Measurements from ENCODE around the gene DOCK3.
"Not testable (repeated sequence)": the region's sequence is repeated elsewhere in the genome, so short reads cannot be mapped to it uniquely, and the experiment has no call there.

Gene DOCK3

GRCh38 chr3:50734985-50735384, 60.3 kb downstream of the DOCK3 start:
- in situ Hi-C loops (cut with HindIII; ENCODE audit: low pct_unique_long_range_greater_than_20kb, low sequenced_read_pairs): no loop called here
- no peak for TF ChIP-seq JUND (IDR thresholded peaks at IDR 0.05; ENCODE audit: low read depth)

GRCh38 chr3:50737193-50737905, 62.6 kb downstream of the DOCK3 start:
- in situ Hi-C loops (cut with HindIII; ENCODE audit: low pct_unique_long_range_greater_than_20kb, low sequenced_read_pairs): no loop called here
- no peak for DNase-seq (ENCODE audit: low read depth in 1 of 2, low spot score in 1 of 2)
- TF ChIP-seq JUND (IDR thresholded peaks at IDR 0.05; ENCODE audit: low read depth): no peak

More at GRCh38 chr3:50734985-50735384, 60.3 kb downstream of the DOCK3 start:
- DNase-seq (ENCODE audit: low read depth in 1 of 2, low spot score in 1 of 2): no peak

- TF ChIP-seq JUND (IDR thresholded peaks at IDR 0.05; ENCODE audit: low read depth): no peak
- DNase-seq (ENCODE audit: low read depth in 1 of 2, low spot score in 1 of 2): no peak
- in situ Hi-C loops (cut with HindIII; ENCODE audit: low pct_unique_long_range_greater_than_20kb, low sequenced_read_pairs): no loop called here
Measured at GRCh38 chr3:50737906-50738598, 63.3 kb downstream of the DOCK3 start.

- in situ Hi-C loops (cut with HindIII; ENCODE audit: low pct_unique_long_range_greater_than_20kb, low sequenced_read_pairs): no loop called here
- no peak for TF ChIP-seq JUND (IDR thresholded peaks at IDR 0.05; ENCODE audit: low read depth)
- no peak for DNase-seq (ENCODE audit: low read depth in 1 of 2, low spot score in 1 of 2)
Measured at GRCh38 chr3:50743643-50744042, 68.9 kb downstream of the DOCK3 start.

- TF ChIP-seq JUND (IDR thresholded peaks at IDR 0.05; ENCODE audit: low read depth): no peak
- DNase-seq (ENCODE audit: low read depth in 1 of 2, low spot score in 1 of 2): no peak
- in situ Hi-C loops (cut with HindIII; ENCODE audit: low pct_unique_long_range_greater_than_20kb, low sequenced_read_pairs): no loop called here
Measured at GRCh38 chr3:50749822-50750221, 75.1 kb downstream of the DOCK3 start.

GRCh38 chr3:50759015-50759414, 84.3 kb downstream of the DOCK3 start:
- no peak for TF ChIP-seq JUND (IDR thresholded peaks at IDR 0.05; ENCODE audit: low read depth)
- in situ Hi-C loops (cut with HindIII; ENCODE audit: low pct_unique_long_range_greater_than_20kb, low sequenced_read_pairs): no loop called here
- no peak for DNase-seq (ENCODE audit: low read depth in 1 of 2, low spot score in 1 of 2)

- no peak for DNase-seq (ENCODE audit: low read depth in 1 of 2, low spot score in 1 of 2)
- TF ChIP-seq JUND (IDR thresholded peaks at IDR 0.05; ENCODE audit: low read depth): no peak
- in situ Hi-C loops (cut with HindIII; ENCODE audit: low pct_unique_long_range_greater_than_20kb, low sequenced_read_pairs): no loop called here
Measured at GRCh38 chr3:50777680-50778079, 103.0 kb downstream of the DOCK3 start.

GRCh38 chr3:50781766-50782165, 107.0 kb downstream of the DOCK3 start:
- in situ Hi-C loops (cut with HindIII; ENCODE audit: low pct_unique_long_range_greater_than_20kb, low sequenced_read_pairs); DNase-seq (ENCODE audit: low read depth in 1 of 2, low spot score in 1 of 2): not testable (repeated sequence)

GRCh38 chr3:50786631-50787030, 111.9 kb downstream of the DOCK3 start:
- no peak for DNase-seq (ENCODE audit: low read depth in 1 of 2, low spot score in 1 of 2)
- in situ Hi-C loops (cut with HindIII; ENCODE audit: low pct_unique_long_range_greater_than_20kb, low sequenced_read_pairs): no loop called here
- no peak for TF ChIP-seq JUND (IDR thresholded peaks at IDR 0.05; ENCODE audit: low read depth)

GRCh38 chr3:50790894-50791293, 116.2 kb downstream of the DOCK3 start:
- in situ Hi-C loops (cut with HindIII; ENCODE audit: low pct_unique_long_range_greater_than_20kb, low sequenced_read_pairs); DNase-seq (ENCODE audit: low read depth in 1 of 2, low spot score in 1 of 2): not testable (repeated sequence)

- no peak for TF ChIP-seq JUND (IDR thresholded peaks at IDR 0.05; ENCODE audit: low read depth)
- no peak for DNase-seq (ENCODE audit: low read depth in 1 of 2, low spot score in 1 of 2)
- in situ Hi-C loops (cut with HindIII; ENCODE audit: low pct_unique_long_range_greater_than_20kb, low sequenced_read_pairs): no loop called here
Measured at GRCh38 chr3:50792568-50792967, 117.8 kb downstream of the DOCK3 start.

- in situ Hi-C loops (cut with HindIII; ENCODE audit: low pct_unique_long_range_greater_than_20kb, low sequenced_read_pairs); DNase-seq (ENCODE audit: low read depth in 1 of 2, low spot score in 1 of 2): not testable (repeated sequence)
Measured at GRCh38 chr3:50803805-50804204, 129.1 kb downstream of the DOCK3 start.

- in situ Hi-C loops (cut with HindIII; ENCODE audit: low pct_unique_long_range_greater_than_20kb, low sequenced_read_pairs); DNase-seq (ENCODE audit: low read depth in 1 of 2, low spot score in 1 of 2): not testable (repeated sequence)
Measured at GRCh38 chr3:50804376-50804775, 129.6 kb downstream of the DOCK3 start.

GRCh38 chr3:50805321-50805720, 130.6 kb downstream of the DOCK3 start:
- in situ Hi-C loops (cut with HindIII; ENCODE audit: low pct_unique_long_range_greater_than_20kb, low sequenced_read_pairs): no loop called here
- no peak for TF ChIP-seq JUND (IDR thresholded peaks at IDR 0.05; ENCODE audit: low read depth)
- no peak for DNase-seq (ENCODE audit: low read depth in 1 of 2, low spot score in 1 of 2)
